Mesothelial cell of epicardium (in vitro differentiated cells): ENCODE results near the gene ZFYVE28. TPM values are rescaled to one million over a fixed set of nuclear protein-coding genes. Genes with fewer than 3 reads are reported as not detected.

Experiments
- DNase-seq, 2 experiments: peaks; one replicate each; pipeline ENCODE4 v3.0.0; 2021; ENCODE audit warnings: low spot score in 2 of 2; ENCODE audit not compliant: unreplicated experiment in 2 of 2
- H3K27ac Mint-ChIP-seq: 2 replicates; pipeline ENCODE4 v1.8.0; 2021; ENCODE audit warnings: mixed read lengths
- H3K27me3 Mint-ChIP-seq: 2 replicates; pipeline ENCODE4 v1.8.0; 2021; ENCODE audit warnings: low read depth, mixed read lengths
- H3K36me3 Mint-ChIP-seq: 2 replicates; pipeline ENCODE4 v1.8.0; 2021; ENCODE audit warnings: mixed read lengths
- H3K4me1 Mint-ChIP-seq: 2 replicates; pipeline ENCODE4 v1.8.0; 2021; ENCODE audit warnings: mixed read lengths
- H3K4me3 Mint-ChIP-seq: 2 replicates; pipeline ENCODE4 v1.8.0; 2021; ENCODE audit warnings: mild to moderate bottlenecking, moderate library complexity, mixed read lengths
- H3K9me3 Mint-ChIP-seq: 2 replicates; pipeline ENCODE4 v1.8.0; 2021; ENCODE audit warnings: mixed read lengths
- total RNA-seq: library from RNA; stranded (reverse); gene quantifications from 3 replicates; pipeline ENCODE4 v1.2.1, GENCODE V29; 2021
- TF ChIP-seq, protein P1 (sequence below): fragments of 200-600 bp; sonication (generic); IDR thresholded peaks from one replicate; pipeline ENCODE4 v1.5.0; 2021; ENCODE audit warnings: antibody characterized with exemption; ENCODE audit not compliant: unreplicated experiment

ZFYVE28 gene
- total RNA-seq, 1 donor from 2014 or later = 0.51 TPM

DNA sequence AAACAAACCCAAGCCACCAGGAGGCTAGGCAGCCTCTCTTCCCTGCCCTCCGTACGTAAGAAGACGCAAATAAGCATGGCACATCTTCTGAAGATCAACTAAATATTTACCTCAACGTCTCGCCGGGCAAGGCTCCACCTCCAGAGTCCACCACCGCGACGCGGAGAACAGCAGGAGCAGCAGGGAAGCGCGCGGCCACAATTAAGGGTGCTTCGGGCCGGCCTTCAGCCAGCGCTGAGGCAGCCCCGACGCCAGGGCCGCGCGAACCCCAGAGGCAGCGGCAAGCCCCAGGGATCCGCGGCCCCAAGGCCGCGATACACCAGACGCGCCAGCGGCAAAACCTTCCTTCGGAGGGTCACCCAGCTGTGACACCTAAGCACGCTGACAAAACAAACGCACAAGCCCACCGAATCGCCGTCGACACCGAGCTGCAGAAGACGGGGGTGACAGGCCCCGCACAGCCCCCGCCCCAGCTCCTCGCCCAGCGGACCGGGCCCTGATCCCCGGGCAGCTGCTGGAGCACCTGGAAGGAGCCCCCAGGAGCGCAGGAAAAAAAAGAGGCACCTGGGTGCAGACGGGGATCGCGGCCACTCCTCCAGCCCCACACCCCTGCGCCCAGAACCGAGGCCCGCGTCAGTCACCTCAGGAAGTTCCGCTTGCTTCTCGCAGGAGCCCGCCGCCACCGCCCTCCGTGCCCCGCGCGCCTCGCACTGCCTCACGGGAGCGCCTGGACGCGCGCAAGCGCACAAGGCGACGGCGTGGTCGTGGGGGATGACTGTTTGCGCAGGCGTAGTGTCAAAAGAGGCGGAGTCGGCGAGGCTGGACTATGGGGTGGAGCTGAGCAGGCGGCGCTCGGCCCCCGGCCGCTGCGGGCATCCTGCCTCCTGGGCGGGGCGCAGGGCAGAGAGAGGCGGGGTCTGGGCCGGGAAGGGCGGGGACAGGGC, 176.8 kb downstream of the ZFYVE28 start, which contains the start of the genes HAUS3 and POLN:
Gene HAUS3, minus strand, starts transcription at position 712 of the 944 bp plus-strand sequence. CDS start 1,175 bp downstream, outside the sequence.
Gene POLN, minus strand, starts transcription at position 712 of the 944 bp plus-strand sequence. CDS start 12,890 bp downstream, outside the sequence.
- Mint-ChIP-seq H3K27ac (peak within 1 kb of the TSS; percentile 85), H3K4me3 (peak within 1 kb of the TSS; percentile 89), H3K9me3 (no peaks in the 10 kb centered on the region), H3K36me3 (peaks cover 2% of the 10 kb centered on the region), H3K27me3 (no peaks in the 10 kb centered on the region), H3K4me1 (peaks cover 36% of the 10 kb centered on the region)
- TF ChIP-seq, protein P1, sequence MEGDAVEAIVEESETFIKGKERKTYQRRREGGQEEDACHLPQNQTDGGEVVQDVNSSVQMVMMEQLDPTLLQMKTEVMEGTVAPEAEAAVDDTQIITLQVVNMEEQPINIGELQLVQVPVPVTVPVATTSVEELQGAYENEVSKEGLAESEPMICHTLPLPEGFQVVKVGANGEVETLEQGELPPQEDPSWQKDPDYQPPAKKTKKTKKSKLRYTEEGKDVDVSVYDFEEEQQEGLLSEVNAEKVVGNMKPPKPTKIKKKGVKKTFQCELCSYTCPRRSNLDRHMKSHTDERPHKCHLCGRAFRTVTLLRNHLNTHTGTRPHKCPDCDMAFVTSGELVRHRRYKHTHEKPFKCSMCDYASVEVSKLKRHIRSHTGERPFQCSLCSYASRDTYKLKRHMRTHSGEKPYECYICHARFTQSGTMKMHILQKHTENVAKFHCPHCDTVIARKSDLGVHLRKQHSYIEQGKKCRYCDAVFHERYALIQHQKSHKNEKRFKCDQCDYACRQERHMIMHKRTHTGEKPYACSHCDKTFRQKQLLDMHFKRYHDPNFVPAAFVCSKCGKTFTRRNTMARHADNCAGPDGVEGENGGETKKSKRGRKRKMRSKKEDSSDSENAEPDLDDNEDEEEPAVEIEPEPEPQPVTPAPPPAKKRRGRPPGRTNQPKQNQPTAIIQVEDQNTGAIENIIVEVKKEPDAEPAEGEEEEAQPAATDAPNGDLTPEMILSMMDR = no peak
- DNase-seq = peak; percentile 99

- DNase-seq = no peak
- TF ChIP-seq, protein P1 = no peak
- H3K36me3 Mint-ChIP-seq = peaks cover 2% of the 10 kb centered on the region
- H3K9me3 Mint-ChIP-seq = no peaks in the 10 kb centered on the region
- no peaks in the 10 kb centered on the region for H3K27me3 Mint-ChIP-seq
- H3K4me1 Mint-ChIP-seq = peaks cover 36% of the 10 kb centered on the region
- peak overlapping the region; percentile 85 for H3K27ac Mint-ChIP-seq
- H3K4me3 Mint-ChIP-seq = peak overlapping the region; percentile 89
These were observed 177.4 kb downstream of the ZFYVE28 start for GRCh38 chr4:2241003-2241402.

- Mint-ChIP-seq H3K27ac (no peak overlapping the region), H3K27me3 (no peaks in the 10 kb centered on the region), H3K4me1 (peaks cover 27% of the 10 kb centered on the region), H3K9me3 (no peaks in the 10 kb centered on the region), H3K36me3 (peaks cover 9% of the 10 kb centered on the region), H3K4me3 (no peak overlapping the region)
- TF ChIP-seq, protein P1 = no peak
- DNase-seq = no peak
These were observed 181.3 kb downstream of the ZFYVE28 start for GRCh38 chr4:2236944-2237666.

GRCh38 chr4:2231082-2231481, 187.4 kb downstream of the ZFYVE28 start:
- Mint-ChIP-seq H3K27me3 (no peaks in the 10 kb centered on the region), H3K4me3 (no peak overlapping the region), H3K36me3 (peaks cover 8% of the 10 kb centered on the region), H3K27ac (no peak overlapping the region), H3K4me1 (no peaks in the 10 kb centered on the region), H3K9me3 (no peaks in the 10 kb centered on the region)
- DNase-seq = no peak
- TF ChIP-seq, protein P1 = no peak

GRCh38 chr4:2226261-2226660, 192.2 kb downstream of the ZFYVE28 start:
- no peak overlapping the region for H3K4me3 Mint-ChIP-seq
- no peaks in the 10 kb centered on the region for H3K36me3 Mint-ChIP-seq
- no peaks in the 10 kb centered on the region for H3K27me3 Mint-ChIP-seq
- TF ChIP-seq, protein P1 = no peak
- no peak for DNase-seq
- no peaks in the 10 kb centered on the region for H3K9me3 Mint-ChIP-seq
- H3K4me1 Mint-ChIP-seq = no peaks in the 10 kb centered on the region
- H3K27ac Mint-ChIP-seq = no peak overlapping the region
